Cardiac muscle cell (in vitro differentiated cells and primary cell): ENCODE data around the gene OVOL2. TPM values are rescaled to one million over a fixed set of nuclear protein-coding genes. Genes with fewer than 3 reads are reported as not detected.
"Not testable (repeated sequence)": the region's sequence is repeated elsewhere in the genome, so short reads cannot be mapped to it uniquely, and the experiment has no call there.

Experiments
- DNase-seq, 2 donors: peaks; one replicate each; pipeline versions ENCODE4 v3.0.0 to v3.0.0-alpha.2; 2010 to 2017; ENCODE audit warnings: low read depth in 1 of 2, low spot score in 1 of 2
- H3K27ac ChIP-seq: fragments of 200-600 bp; sonication (generic); 2 replicates; pipeline ENCODE4 v1.5.1; 2016
- H3K27me3 ChIP-seq: fragments of 200-600 bp; sonication (generic); 2 replicates; pipeline ENCODE4 v1.6.0; 2016; ENCODE audit warnings: control low read depth
- H3K36me3 ChIP-seq: fragments of 200-600 bp; sonication (generic); 2 replicates; pipeline ENCODE4 v1.5.1; 2016; ENCODE audit warnings: control low read depth
- H3K4me1 ChIP-seq: fragments of 200-600 bp; sonication (generic); 2 replicates; pipeline ENCODE4 v1.8.1; 2017; ENCODE audit warnings: low read depth, mild to moderate bottlenecking, mixed run types
- H3K4me3 ChIP-seq: fragments of 200-600 bp; sonication (generic); 2 replicates; pipeline ENCODE4 v1.5.1; 2016; ENCODE audit warnings: mild to moderate bottlenecking
- H3K9me3 ChIP-seq: fragments of 200-600 bp; sonication (generic); 2 replicates; pipeline ENCODE4 v1.5.1; 2017; ENCODE audit warnings: low read depth, mild to moderate bottlenecking, control low read depth
- polyA plus RNA-seq: library from polyadenylated mRNA; unstranded; fragments of >200 nt; fragmentation: Nextera tagmentation; extraction: Ambion mirVana; gene quantifications from 2 replicates; pipeline ENCODE4 v1.2.1, GENCODE V29; 2016
- total RNA-seq: library from RNA; depleted of rRNA; stranded (reverse); fragments of >200 nt; gene quantifications from 2 replicates; pipeline ENCODE4 v1.2.3, GENCODE V29; 2016
- TF ChIP-seq, protein P1 (sequence below): IDR thresholded peaks from 2 replicates; pipeline ENCODE4 v1.5.1; 2012; ENCODE audit warnings: low read depth, mild to moderate bottlenecking, low read length

The OVOL2 gene
- total RNA-seq (0.24 and 0.25 TPM in 2 replicates), polyA plus RNA-seq (not detected in 2 replicates)

DNA sequence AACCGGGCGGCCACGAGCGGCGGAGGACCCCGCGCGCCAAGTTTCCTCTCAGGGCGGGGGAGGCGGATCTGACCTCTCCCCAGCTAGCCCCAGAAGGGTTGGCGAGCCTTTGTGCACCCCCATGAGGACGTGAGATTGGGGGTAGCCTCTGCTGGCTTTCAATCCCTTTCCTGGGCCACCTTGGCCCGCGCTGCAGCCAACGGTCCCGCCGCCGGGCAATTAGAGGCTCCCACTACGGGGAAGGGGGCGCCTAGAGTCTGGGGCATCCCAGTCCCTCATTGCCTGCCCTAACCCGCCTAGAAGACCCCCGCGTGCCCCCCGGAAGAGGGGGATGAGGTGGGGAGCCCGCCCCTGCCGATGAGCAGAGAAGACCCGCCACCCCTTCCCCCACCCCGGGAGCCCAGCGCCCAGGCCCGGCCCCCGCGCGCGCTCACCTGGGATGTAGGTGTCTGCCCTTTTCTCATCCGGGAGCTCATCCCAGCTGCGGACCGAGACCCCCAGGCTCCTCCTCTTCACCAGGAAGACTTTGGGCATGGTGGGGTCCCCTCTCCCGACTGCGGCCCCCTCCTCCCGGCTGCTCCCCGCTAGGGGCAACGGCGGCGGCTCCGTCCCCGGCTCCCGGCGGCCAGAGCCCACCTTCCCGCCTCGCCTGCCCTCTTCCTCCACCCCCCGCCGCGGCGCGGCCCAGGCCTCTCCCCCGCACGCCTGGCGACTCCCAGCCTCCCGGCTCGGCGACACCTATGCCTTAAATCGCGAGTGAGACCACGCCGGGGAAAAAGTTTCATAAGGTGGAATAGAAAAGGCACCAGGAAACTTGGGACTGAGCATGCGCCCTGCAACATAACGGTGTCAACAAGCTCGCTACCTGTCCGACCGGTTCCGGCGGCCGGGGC, at the start of gene OVOL2:
TSS of gene OVOL2 (minus strand) at position 816 of the 893 bp plus-strand sequence. CDS start at position 534, 282 bp downstream.
- Histone ChIP-seq H3K4me3 (peak within 1 kb of the TSS; percentile 50), H3K9me3 (no peaks in the 10 kb centered on the region), H3K27me3 (peaks cover 99% of the 10 kb centered on the region), H3K27ac (no peak within 1 kb of the TSS), H3K4me1 (peaks cover 5% of the 10 kb centered on the region), H3K36me3 (no peaks in the 10 kb centered on the region)
- TF ChIP-seq, protein P1, sequence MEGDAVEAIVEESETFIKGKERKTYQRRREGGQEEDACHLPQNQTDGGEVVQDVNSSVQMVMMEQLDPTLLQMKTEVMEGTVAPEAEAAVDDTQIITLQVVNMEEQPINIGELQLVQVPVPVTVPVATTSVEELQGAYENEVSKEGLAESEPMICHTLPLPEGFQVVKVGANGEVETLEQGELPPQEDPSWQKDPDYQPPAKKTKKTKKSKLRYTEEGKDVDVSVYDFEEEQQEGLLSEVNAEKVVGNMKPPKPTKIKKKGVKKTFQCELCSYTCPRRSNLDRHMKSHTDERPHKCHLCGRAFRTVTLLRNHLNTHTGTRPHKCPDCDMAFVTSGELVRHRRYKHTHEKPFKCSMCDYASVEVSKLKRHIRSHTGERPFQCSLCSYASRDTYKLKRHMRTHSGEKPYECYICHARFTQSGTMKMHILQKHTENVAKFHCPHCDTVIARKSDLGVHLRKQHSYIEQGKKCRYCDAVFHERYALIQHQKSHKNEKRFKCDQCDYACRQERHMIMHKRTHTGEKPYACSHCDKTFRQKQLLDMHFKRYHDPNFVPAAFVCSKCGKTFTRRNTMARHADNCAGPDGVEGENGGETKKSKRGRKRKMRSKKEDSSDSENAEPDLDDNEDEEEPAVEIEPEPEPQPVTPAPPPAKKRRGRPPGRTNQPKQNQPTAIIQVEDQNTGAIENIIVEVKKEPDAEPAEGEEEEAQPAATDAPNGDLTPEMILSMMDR = no peak
- peak in 1 of 2 donors; percentile 51 for DNase-seq

DNA sequence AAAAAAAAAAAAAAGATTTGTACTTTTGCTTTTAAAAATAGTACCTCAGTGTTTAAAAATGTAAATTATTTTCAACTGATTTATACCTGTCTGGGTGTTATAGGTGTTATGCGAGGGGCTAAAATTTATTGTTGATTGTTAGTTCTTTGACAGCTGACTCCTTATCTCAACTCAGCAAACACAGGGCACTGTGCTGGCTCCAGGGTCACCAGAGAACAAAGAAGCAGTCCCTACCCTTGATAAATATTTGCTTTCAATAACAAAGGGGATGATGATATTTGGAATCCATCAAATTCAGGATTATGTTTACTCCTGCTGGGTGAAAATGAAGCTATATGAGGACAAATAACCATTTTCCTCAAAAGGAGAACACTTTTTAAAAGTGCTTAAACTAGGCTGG, 45.8 kb upstream of the OVOL2 start:
- no peaks in the 10 kb centered on the region for H3K4me1 ChIP-seq
- H3K9me3 ChIP-seq = no peaks in the 10 kb centered on the region
- DNase-seq = no peak
- no peak overlapping the region for H3K4me3 ChIP-seq
- no peak overlapping the region for H3K27ac ChIP-seq
- H3K36me3 ChIP-seq = no peaks in the 10 kb centered on the region
- no peaks in the 10 kb centered on the region for H3K27me3 ChIP-seq
- TF ChIP-seq, protein P1 = no peak

- Histone ChIP-seq H3K27me3 (no peaks in the 10 kb centered on the region), H3K4me3 (no peak overlapping the region), H3K9me3 (no peaks in the 10 kb centered on the region), H3K36me3 (no peaks in the 10 kb centered on the region), H3K27ac (no peak overlapping the region), H3K4me1 (no peaks in the 10 kb centered on the region)
- TF ChIP-seq, protein P1 = no peak
- DNase-seq = no peak
Measured at GRCh38 chr20:18101125-18101810, 43.6 kb upstream of the OVOL2 start.

DNA sequence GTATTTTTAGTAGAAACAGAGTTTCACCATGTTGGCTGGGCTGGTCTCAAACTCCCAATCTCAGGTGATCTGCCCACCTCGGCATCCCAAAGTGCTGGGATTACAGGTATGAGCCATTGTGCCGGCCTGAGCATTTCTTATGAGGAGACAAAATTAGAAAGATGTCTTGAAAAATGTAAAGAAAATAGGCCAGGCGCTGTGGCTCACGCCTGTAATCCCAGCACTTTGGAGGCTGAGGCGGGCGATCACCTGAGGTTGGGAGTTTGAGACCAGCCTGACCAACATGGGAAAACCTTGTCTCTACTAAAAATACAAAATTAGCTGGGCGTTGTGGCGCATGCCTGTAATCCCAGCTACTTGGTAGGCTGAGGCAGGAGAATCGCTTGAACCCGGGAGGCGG, 42.9 kb upstream of the OVOL2 start:
- H3K4me3 ChIP-seq, H3K36me3 ChIP-seq, DNase-seq, H3K27me3 ChIP-seq, H3K4me1 ChIP-seq, H3K27ac ChIP-seq, H3K9me3 ChIP-seq: not testable (repeated sequence)

GRCh38 chr20:18094191-18094590, 36.5 kb upstream of the OVOL2 start:
- Histone ChIP-seq H3K27ac (no peak overlapping the region), H3K4me3 (no peak overlapping the region), H3K36me3 (no peaks in the 10 kb centered on the region), H3K4me1 (no peaks in the 10 kb centered on the region), H3K27me3 (no peaks in the 10 kb centered on the region), H3K9me3 (no peaks in the 10 kb centered on the region)
- TF ChIP-seq, protein P1 = no peak
- DNase-seq = no peak

GRCh38 chr20:18093388-18093787, 35.7 kb upstream of the OVOL2 start:
- DNase-seq = no peak
- Histone ChIP-seq H3K27ac (no peak overlapping the region), H3K27me3 (no peaks in the 10 kb centered on the region), H3K4me1 (no peaks in the 10 kb centered on the region), H3K4me3 (no peak overlapping the region), H3K9me3 (no peaks in the 10 kb centered on the region), H3K36me3 (no peaks in the 10 kb centered on the region)
- TF ChIP-seq, protein P1 = no peak
